Kidney (tissue), 14 donors: Measurements from ENCODE around the gene SNX22. TPM values are rescaled to one million over a fixed set of nuclear protein-coding genes. Genes with fewer than 3 reads are reported as not detected.
A peak's percentile ranks its signal among the peaks of the same experiment; 100 is the strongest.

Experiments
- DNase-seq, 5 donors: peaks; one replicate each; pipeline ENCODE4 v3.0.0-alpha.2; 2013 to 2020
- FAIRE-seq: peaks from 2 replicates; lab custom pipeline; 2012; peaks lifted over from hg19 to GRCh38; lab: Jason Lieb, UNC
- H3K27ac ChIP-seq, 2 donors: one replicate each; pipeline ENCODE4 v1.7.0; 2013; ENCODE audit warnings: low read depth in 2 of 2, low read length in 2 of 2, inconsistent platforms in 1 of 2
- H3K27me3 ChIP-seq: one replicate; pipeline ENCODE4 v1.7.1; 2013; ENCODE audit warnings: low read length, inconsistent platforms; ENCODE audit not compliant: control insufficient read depth, insufficient read depth
- H3K36me3 ChIP-seq, 3 donors: one replicate each; pipeline versions ENCODE4 v1.7.0 to v1.7.1; 2013; ENCODE audit warnings: low read length in 3 of 3, control low read depth in 1 of 3, inconsistent platforms in 1 of 3; ENCODE audit not compliant: insufficient read depth in 3 of 3, control insufficient read depth in 2 of 3
- H3K4me1 ChIP-seq, 3 donors: one replicate each; pipeline versions ENCODE4 v1.7.0 to v1.7.1; 2013; ENCODE audit warnings: low read length in 3 of 3, inconsistent platforms in 1 of 3, low read depth in 1 of 3; ENCODE audit not compliant: control insufficient read depth in 2 of 3, insufficient read depth in 2 of 3
- H3K4me3 ChIP-seq, 3 donors: one replicate each; pipeline versions ENCODE4 v1.7.0 to v1.8.1; 2013; ENCODE audit warnings: low read length in 3 of 3, control low read depth in 1 of 3, inconsistent platforms in 1 of 3
- H3K9ac ChIP-seq, 3 donors: one replicate each; pipeline versions ENCODE4 v1.7.0 to v1.7.1; 2013; ENCODE audit warnings: low read length in 3 of 3, control low read depth in 1 of 3, inconsistent platforms in 1 of 3
- H3K9me3 ChIP-seq, 3 donors: one replicate each; pipeline versions ENCODE4 v1.7.0 to v1.7.1; 2013; ENCODE audit warnings: low read length in 3 of 3, control low read depth in 1 of 3, inconsistent platforms in 1 of 3; ENCODE audit not compliant: control insufficient read depth in 2 of 3, insufficient read depth in 1 of 3
- intact Hi-C: fragments of 100-400 bp; cut with DNase I; formaldehyde crosslinking; loops from one replicate; pipeline ENCODE4 v1.11.1; 2022
- polyA plus RNA-seq: library from polyadenylated mRNA; stranded (reverse); fragments of 350-450 nt; fragmentation: Illumina TruSeq; extraction: RNeasy Lipid Tissue Mini Kit (QIAGEN cat#74804); gene quantifications from one replicate; pipeline ENCODE4 v1.2.3, GENCODE V29; 2014; ENCODE audit warnings: low read depth, low replicate concordance; ENCODE audit not compliant: insufficient read depth
- total RNA-seq: library from RNA; stranded (reverse); fragmentation: NEBNext Ultra II Directional; extraction: Animal tissue kit (Norgen Biotek cat#: 25700); gene quantifications from one replicate; pipeline ENCODE4 v1.2.1, GENCODE V29; 2021
- TF ChIP-seq, protein P1 (sequence below): IDR thresholded peaks from 3 replicates; pipeline ENCODE4 v1.5.1; 2012; ENCODE audit warnings: mild to moderate bottlenecking, moderate library complexity, borderline replicate concordance; ENCODE audit not compliant: insufficient read depth; ENCODE audit errors: extremely low read depth
- donor health status: control.
- donor health status: control.
- donor health status: control.
- donor health status: control.
- donor health status: control.
- donor health status: DM: yes; HTN: yes; CAD: no.
- donor health status: Normal renal cell carcinoma (clear cell type).

Gene SNX22
- total and polyA plus RNA-seq, 2 donors from 2014 or later = 1.1 to 4.6 TPM

DNA sequence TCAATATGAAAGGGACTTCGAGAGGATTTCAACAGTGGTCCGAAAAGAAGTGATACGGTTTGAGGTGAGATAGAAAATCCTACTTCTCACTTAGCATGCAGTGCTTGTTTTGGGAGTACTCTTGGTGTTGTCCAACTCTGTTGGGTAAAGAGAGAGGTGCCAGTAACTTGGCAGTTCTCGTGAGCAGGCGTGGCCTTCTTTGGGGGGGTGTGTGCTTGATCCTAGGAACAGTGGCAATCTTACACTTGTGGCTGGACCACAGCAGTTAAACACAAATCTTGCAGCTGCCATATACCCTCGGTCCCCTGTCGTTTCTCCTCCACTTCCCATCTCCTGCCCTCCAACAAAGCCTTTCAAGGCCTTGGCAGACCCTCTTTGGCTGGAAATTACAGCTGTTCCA, 15.2 kb upstream of the SNX22 start:
- Histone ChIP-seq H3K9me3 (no peaks in the 10 kb centered on the region), H3K27me3 (no peaks in the 10 kb centered on the region), H3K4me1 (no peaks in the 10 kb centered on the region), H3K27ac (no peak overlapping the region), H3K9ac (no peak overlapping the region), H3K36me3 (peaks cover 0 to 45% (median 44%) of the 10 kb centered on the region in 3 donors), H3K4me3 (no peak overlapping the region)
- DNase-seq (no peak), FAIRE-seq (no peak)
- TF ChIP-seq, protein P1, sequence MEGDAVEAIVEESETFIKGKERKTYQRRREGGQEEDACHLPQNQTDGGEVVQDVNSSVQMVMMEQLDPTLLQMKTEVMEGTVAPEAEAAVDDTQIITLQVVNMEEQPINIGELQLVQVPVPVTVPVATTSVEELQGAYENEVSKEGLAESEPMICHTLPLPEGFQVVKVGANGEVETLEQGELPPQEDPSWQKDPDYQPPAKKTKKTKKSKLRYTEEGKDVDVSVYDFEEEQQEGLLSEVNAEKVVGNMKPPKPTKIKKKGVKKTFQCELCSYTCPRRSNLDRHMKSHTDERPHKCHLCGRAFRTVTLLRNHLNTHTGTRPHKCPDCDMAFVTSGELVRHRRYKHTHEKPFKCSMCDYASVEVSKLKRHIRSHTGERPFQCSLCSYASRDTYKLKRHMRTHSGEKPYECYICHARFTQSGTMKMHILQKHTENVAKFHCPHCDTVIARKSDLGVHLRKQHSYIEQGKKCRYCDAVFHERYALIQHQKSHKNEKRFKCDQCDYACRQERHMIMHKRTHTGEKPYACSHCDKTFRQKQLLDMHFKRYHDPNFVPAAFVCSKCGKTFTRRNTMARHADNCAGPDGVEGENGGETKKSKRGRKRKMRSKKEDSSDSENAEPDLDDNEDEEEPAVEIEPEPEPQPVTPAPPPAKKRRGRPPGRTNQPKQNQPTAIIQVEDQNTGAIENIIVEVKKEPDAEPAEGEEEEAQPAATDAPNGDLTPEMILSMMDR = no peak
- intact Hi-C loops = no loop called here

DNA sequence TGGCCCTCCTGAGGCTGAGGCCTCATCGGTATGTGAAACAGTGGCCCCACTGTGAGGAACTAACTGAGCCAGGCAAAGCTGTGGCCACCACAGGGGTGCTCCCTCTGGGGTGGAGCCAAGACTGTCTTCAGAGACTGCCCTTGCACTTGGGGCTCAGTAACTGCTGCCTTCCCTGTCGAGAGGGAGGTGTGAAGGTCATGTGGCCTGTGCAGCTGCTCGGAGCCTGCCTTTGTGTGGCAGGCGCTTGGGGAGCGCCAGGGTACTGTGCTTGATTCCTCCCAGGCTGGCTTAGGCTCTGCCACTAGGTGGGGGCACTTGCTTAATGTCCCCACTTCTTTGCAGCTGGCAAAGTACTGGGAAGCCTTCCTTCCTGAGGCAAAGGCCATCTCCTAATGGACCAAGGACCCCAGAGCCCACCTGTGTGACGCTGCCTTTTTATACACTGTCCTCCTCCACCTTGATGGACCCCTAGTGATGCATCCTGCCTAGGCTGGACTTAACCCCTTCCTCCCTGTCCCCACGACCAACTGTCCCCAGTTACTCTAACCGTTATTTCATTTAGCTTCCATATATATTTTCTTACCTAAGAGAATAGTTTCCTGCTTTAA, 14.2 kb upstream of the SNX22 start:
- FAIRE-seq = no peak
- H3K4me3 ChIP-seq = no peak overlapping the region
- H3K9me3 ChIP-seq = no peaks in the 10 kb centered on the region
- no peak overlapping the region for H3K9ac ChIP-seq
- DNase-seq = no peak
- H3K4me1 ChIP-seq = no peaks in the 10 kb centered on the region
- TF ChIP-seq, protein P1 = no peak
- intact Hi-C loops = no loop called here
- H3K27ac ChIP-seq = no peak overlapping the region
- H3K36me3 ChIP-seq = peaks cover 0 to 38% (median 35%) of the 10 kb centered on the region in 3 donors
- no peaks in the 10 kb centered on the region for H3K27me3 ChIP-seq

DNA sequence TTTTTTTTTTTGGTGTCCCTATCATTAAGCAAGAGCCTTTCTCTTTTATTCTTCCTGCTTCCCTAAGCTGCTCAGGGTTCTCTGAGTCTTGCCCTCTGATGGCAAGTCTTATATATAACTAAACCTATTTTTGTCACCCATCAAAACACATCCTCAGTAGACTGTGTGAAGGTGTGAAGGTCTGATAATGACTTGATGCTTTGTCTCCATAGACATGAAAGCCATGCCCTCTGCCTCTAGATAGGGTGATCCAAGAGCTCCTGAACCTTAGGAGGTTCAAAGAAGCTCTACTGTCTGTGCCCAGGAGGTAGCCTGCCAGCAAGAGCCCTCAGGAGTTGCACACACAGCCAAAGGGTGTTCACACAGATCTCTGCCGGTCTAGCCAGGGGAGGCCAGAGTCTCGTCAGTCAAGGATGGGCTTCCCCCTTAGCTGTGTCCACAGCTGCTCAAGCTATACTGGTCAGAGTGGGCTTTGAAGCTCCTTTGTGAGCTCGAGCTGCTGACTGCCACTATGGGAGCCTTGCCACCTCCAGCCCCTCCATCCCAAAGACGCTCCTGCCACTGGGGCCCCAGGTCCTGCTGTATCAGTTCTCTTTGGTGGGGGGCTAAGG, 13.1 kb upstream of the SNX22 start:
- H3K27me3 ChIP-seq = no peaks in the 10 kb centered on the region
- intact Hi-C loops = no loop called here
- no peaks in the 10 kb centered on the region for H3K9me3 ChIP-seq
- no peaks in the 10 kb centered on the region for H3K4me1 ChIP-seq
- H3K9ac ChIP-seq = no peak overlapping the region
- FAIRE-seq = no peak
- H3K36me3 ChIP-seq = peaks cover 0 to 39% (median 35%) of the 10 kb centered on the region in 3 donors
- DNase-seq = peak in 1 of 5 donors; percentile 28
- TF ChIP-seq, protein P1 = no peak
- H3K27ac ChIP-seq = no peak overlapping the region
- no peak overlapping the region for H3K4me3 ChIP-seq
